HCEC 1CT (cell line): ENCODE data around the gene ANKMY1.
A peak's percentile ranks its signal among the peaks of the same experiment; 100 is the strongest.

Source experiments
- DNase-seq: peaks from one replicate; pipeline ENCODE4 v3.0.0-alpha.2; 2017

ANKMY1 gene

GRCh38 chr2:240557808-240558207 lies at the start of gene ANKMY1:
ANKMY1 (minus strand) TSS chr2:240557988; CDS start chr2:240557335, 653 bp downstream.
- peak; percentile 61 for DNase-seq

GRCh38 chr2:240605867-240606743 lies 48.3 kb upstream of the ANKMY1 start:
- DNase-seq: no peak

GRCh38 chr2:240604939-240605716 lies 47.3 kb upstream of the ANKMY1 start:
- DNase-seq: no peak

- DNase-seq: peak; percentile 57
Observed at GRCh38 chr2:240604291-240604938, 46.6 kb upstream of the ANKMY1 start.

- no peak for DNase-seq
Observed at GRCh38 chr2:240603846-240604245, 46.1 kb upstream of the ANKMY1 start.

- no peak for DNase-seq
Observed at GRCh38 chr2:240603081-240603835, 45.5 kb upstream of the ANKMY1 start.

GRCh38 chr2:240602266-240603050 lies 44.7 kb upstream of the ANKMY1 start:
- DNase-seq: no peak

- DNase-seq: no peak
Observed at GRCh38 chr2:240601831-240602160, 44.0 kb upstream of the ANKMY1 start.

GRCh38 chr2:240601061-240601830 lies 43.5 kb upstream of the ANKMY1 start:
- DNase-seq: no peak

- DNase-seq: no peak
Observed at GRCh38 chr2:240600451-240600961, 42.7 kb upstream of the ANKMY1 start.

- DNase-seq: no peak
Observed at GRCh38 chr2:240599141-240599583, 41.4 kb upstream of the ANKMY1 start.

- DNase-seq: no peak
Observed at GRCh38 chr2:240598311-240598911, 40.6 kb upstream of the ANKMY1 start.

- DNase-seq: no peak
Observed at GRCh38 chr2:240597419-240598181, 39.8 kb upstream of the ANKMY1 start.

- DNase-seq: no peak
Observed at GRCh38 chr2:240597054-240597418, 39.2 kb upstream of the ANKMY1 start.

- no peak for DNase-seq
Observed at GRCh38 chr2:240596491-240596931, 38.7 kb upstream of the ANKMY1 start.

GRCh38 chr2:240596080-240596460 lies 38.3 kb upstream of the ANKMY1 start:
- DNase-seq: no peak

- no peak for DNase-seq
Observed at GRCh38 chr2:240595381-240596079, 37.7 kb upstream of the ANKMY1 start.

GRCh38 chr2:240594511-240595380 lies 37.0 kb upstream of the ANKMY1 start:
- no peak for DNase-seq
